Cardiac fibroblast (primary cell): ENCODE data around the gene HEATR5B.
"Not testable (repeated sequence)": the region's sequence is repeated elsewhere in the genome, so short reads cannot be mapped to it uniquely, and the experiment has no call there.

Experiments used
- DNase-seq, 2 donors: peaks; one replicate each; pipeline versions ENCODE4 v3.0.0 to v3.0.0-alpha.2; 2010; ENCODE audit warnings: low read depth in 2 of 2
- H3K4me3 ChIP-seq, 2 donors: replicated peaks in 1 of 2; 1 replicate in 1 of 2; 2 replicates in 1 of 2; pipeline ENCODE4 v1.5.1; 2011; ENCODE audit warnings: low read depth in 2 of 2, low read length in 2 of 2, mild to moderate bottlenecking in 2 of 2, moderate library complexity in 1 of 2
- TF ChIP-seq, protein P1 (sequence below): IDR thresholded peaks from one replicate; pipeline ENCODE4 v1.5.1; 2011; ENCODE audit warnings: low read depth, mild to moderate bottlenecking, low read length, inconsistent platforms

Gene HEATR5B

GRCh38 chr2:36993841-36994620 is 90.1 kb downstream of the HEATR5B start:
- DNase-seq = peak; percentile 1 to 58
- TF ChIP-seq, protein P1, sequence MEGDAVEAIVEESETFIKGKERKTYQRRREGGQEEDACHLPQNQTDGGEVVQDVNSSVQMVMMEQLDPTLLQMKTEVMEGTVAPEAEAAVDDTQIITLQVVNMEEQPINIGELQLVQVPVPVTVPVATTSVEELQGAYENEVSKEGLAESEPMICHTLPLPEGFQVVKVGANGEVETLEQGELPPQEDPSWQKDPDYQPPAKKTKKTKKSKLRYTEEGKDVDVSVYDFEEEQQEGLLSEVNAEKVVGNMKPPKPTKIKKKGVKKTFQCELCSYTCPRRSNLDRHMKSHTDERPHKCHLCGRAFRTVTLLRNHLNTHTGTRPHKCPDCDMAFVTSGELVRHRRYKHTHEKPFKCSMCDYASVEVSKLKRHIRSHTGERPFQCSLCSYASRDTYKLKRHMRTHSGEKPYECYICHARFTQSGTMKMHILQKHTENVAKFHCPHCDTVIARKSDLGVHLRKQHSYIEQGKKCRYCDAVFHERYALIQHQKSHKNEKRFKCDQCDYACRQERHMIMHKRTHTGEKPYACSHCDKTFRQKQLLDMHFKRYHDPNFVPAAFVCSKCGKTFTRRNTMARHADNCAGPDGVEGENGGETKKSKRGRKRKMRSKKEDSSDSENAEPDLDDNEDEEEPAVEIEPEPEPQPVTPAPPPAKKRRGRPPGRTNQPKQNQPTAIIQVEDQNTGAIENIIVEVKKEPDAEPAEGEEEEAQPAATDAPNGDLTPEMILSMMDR = no peak
- no peak overlapping the region for H3K4me3 ChIP-seq

DNA sequence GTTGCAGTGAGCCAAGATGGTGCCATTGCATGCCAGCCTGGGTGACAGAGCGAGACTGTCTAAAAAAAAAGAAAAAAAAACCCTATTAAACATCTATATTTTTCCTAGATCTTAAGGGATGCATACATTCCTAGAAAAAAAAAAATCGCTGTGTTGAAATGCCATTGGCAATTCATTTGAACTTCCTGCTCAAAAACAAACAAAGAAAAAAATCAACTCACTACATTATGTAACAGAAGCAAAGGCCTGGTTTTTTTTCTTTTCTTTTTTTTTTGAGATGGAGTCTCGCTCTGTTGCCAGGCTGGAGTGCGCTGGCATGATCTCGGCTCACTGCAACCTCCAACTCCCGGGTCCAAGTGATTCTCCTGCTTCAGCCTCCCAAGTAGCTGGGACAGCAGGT is 96.2 kb downstream of the HEATR5B start:
- H3K4me3 ChIP-seq = no peak overlapping the region
- TF ChIP-seq, protein P1 = no peak
- no peak for DNase-seq

DNA sequence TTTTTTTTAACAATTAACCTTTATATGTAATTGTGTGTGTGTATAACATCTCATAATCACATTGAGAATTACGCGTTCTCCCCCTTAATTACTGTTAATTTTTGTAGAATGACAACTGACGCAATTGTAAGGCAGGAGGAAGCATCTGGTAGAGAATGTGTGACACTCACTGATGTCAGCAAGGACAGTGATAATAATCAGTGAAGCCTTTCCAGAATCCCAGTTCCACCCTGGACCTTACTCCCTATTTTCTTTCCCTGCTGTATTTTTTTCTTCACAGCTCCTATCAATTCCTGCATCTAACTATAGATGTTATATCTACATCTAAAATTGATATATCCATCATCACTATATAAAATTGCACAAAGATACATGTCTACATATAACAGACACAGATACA is 101.7 kb downstream of the HEATR5B start:
- no peak overlapping the region for H3K4me3 ChIP-seq
- TF ChIP-seq, protein P1 = no peak

GRCh38 chr2:36981911-36982310 is 102.3 kb downstream of the HEATR5B start:
- TF ChIP-seq, protein P1 = no peak
- no peak for DNase-seq
- H3K4me3 ChIP-seq = no peak overlapping the region

More for the DNA sequence above, 101.7 kb downstream of the HEATR5B start:
- no peak for DNase-seq

DNA sequence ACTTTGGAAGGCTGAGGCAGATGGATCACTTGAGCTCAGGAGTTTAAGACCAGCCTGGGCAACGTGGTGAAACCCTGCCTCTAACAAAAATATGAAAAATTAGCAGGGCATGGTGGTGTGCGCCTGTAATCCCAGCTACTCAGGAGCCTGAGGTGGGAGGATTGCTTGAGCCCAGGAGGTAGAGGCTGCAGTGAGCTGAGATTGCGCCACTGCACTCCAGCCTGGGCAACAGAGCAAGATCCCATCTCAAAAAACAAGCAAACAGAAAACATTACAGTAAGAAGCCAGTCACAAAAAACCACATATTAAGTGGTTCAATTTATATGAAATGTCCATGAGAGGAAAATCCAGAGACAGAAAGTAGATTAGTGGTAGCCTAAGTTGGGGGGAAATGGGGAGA is 105.2 kb downstream of the HEATR5B start:
- not testable (repeated sequence) for DNase-seq, H3K4me3 ChIP-seq

GRCh38 chr2:36976065-36976464 is 108.1 kb downstream of the HEATR5B start:
- H3K4me3 ChIP-seq = no peak overlapping the region
- TF ChIP-seq, protein P1 = no peak
- DNase-seq = no peak

GRCh38 chr2:36975306-36975705 is 108.9 kb downstream of the HEATR5B start:
- no peak for DNase-seq
- H3K4me3 ChIP-seq = no peak overlapping the region
- TF ChIP-seq, protein P1 = no peak
